GM23248 (cell line): ENCODE data around the gene NHLH2.

ENCODE experiments used
- EZH2 ChIP-seq: fragments of 200-600 bp; sonication (generic); IDR thresholded peaks from 2 replicates; pipeline ENCODE4 v1.6.1; 2018; ENCODE audit warnings: antibody characterized with exemption, mild to moderate bottlenecking; ENCODE audit not compliant: insufficient read depth, poor library complexity, severe bottlenecking
- EZH2phosphoT487 ChIP-seq: fragments of 200-600 bp; sonication (generic); IDR thresholded peaks from 2 replicates; pipeline ENCODE4 v1.6.1; 2018; ENCODE audit warnings: antibody characterized with exemption, moderate library complexity, mild to moderate bottlenecking, low read depth; ENCODE audit not compliant: insufficient read depth

DNA sequence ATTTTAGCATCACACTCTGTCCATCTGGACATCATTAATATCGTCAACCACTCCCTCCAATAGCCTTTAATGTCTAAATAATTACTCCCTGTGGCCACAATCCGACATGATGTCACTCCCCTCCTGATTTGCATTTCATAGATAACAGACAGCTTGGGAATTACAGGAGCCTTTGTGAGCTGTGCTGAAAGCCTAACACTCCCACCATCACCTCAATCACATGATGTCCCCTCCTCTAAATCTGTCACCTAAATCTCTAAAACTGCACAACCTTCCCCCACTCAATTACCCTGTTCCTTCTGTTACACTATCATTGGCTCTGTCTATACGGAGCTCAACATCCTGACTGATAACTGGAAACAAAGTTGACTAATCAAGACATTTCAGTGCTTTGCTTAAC, 14.3 kb downstream of the NHLH2 start:
- no peak for TF ChIP-seq EZH2
- TF ChIP-seq EZH2phosphoT487 = no peak
